Large intestine (tissue), 3 donors: ENCODE results near the gene ATG9B. TPM values are rescaled to one million over a fixed set of nuclear protein-coding genes. Genes with fewer than 3 reads are reported as not detected.
"Not testable (repeated sequence)": the region's sequence is repeated elsewhere in the genome, so short reads cannot be mapped to it uniquely, and the experiment has no call there.

Experiments
- DNase-seq, 2 donors: peaks; one replicate each; pipeline versions ENCODE4 v3.0.0 to v3.0.0-alpha.2; 2013
- H3K27ac ChIP-seq: one replicate; pipeline ENCODE4 v1.5.1; 2013; ENCODE audit warnings: low read length
- H3K27me3 ChIP-seq: 2 replicates; pipeline ENCODE4 v1.6.1; 2013; ENCODE audit warnings: low read length; ENCODE audit not compliant: control insufficient read depth, insufficient read depth
- H3K36me3 ChIP-seq: 2 replicates; pipeline ENCODE4 v1.6.1; 2013; ENCODE audit warnings: low read length; ENCODE audit not compliant: control insufficient read depth, insufficient read depth
- H3K4me1 ChIP-seq: one replicate; pipeline ENCODE4 v1.6.1; 2013; ENCODE audit warnings: low read length; ENCODE audit not compliant: control insufficient read depth, insufficient read depth
- H3K4me3 ChIP-seq: one replicate; pipeline ENCODE4 v1.5.1; 2013; ENCODE audit warnings: low read length
- H3K9me3 ChIP-seq: one replicate; pipeline ENCODE4 v1.6.1; 2013; ENCODE audit warnings: mild to moderate bottlenecking, low read depth, low read length, moderate library complexity; ENCODE audit not compliant: control insufficient read depth
- WGBS: methylation state at CpG from one replicate; pipeline ENCODE4 v1.1.5; 2013; ENCODE audit warnings: low lambda C conversion rate; ENCODE audit not compliant: insufficient coverage; 5-methylcytosine and 5-hydroxymethylcytosine counted together
- polyA plus RNA-seq: library from polyadenylated mRNA; unstranded; fragments of 120-200 nt; gene quantifications from one replicate; pipeline ENCODE4 v1.2.1, GENCODE V29; 2013

ATG9B gene
- polyA plus RNA-seq, 1 donor, result 1.8 TPM

DNA sequence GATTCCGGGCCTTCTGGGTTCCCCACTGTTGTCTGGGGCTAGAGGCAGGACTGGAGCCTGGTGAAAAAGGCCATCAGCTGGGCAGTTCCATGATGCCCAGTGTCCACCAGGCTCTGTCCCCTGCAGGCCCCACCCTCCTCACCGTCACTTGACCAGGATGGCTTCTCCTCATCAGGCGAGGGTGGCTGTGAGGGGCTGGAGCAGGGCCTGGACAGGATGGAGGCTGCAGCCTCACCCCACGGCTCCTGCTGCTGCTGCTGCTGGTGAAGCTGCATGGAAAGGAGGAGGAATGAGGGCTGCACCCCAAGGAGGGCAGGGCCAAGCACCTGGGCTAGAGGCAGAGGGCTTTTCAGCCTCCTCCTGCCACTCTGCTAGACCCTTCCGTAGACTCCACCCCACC lies 8.3 kb downstream of the ATG9B start:
- no CpG with 5 or more reads among the region's 5 CpGs for WGBS
- H3K27ac ChIP-seq, result no peak overlapping the region
- H3K4me1 ChIP-seq, result peaks cover 33% of the 10 kb centered on the region
- H3K36me3 ChIP-seq, result no peaks in the 10 kb centered on the region
- no peak overlapping the region for H3K4me3 ChIP-seq
- peaks cover 9% of the 10 kb centered on the region for H3K9me3 ChIP-seq
- peaks cover 41% of the 10 kb centered on the region for H3K27me3 ChIP-seq
- DNase-seq, result no peak

DNA sequence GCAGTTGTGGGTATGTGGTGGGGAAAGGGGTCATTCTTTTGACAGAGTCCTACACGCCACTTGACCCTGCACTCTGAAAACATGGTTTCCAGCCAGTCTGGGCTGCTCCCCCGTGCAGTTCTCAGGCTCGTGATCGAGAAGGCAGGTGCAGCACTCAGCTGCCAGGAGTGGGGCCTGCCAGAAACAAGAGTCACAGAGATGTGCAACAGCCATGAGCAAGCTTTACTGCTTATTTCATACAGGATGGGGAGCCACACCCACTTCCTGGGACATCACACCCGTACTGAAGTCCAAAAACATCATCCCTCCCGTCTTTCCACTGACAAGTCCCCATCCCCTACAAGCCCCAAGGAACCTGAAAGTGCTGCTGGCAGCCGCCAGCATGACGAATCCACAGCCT lies 9.3 kb downstream of the ATG9B start:
- Histone ChIP-seq H3K4me3 (no peak overlapping the region), H3K36me3 (no peaks in the 10 kb centered on the region), H3K9me3 (peaks cover 9% of the 10 kb centered on the region), H3K27ac (no peak overlapping the region), H3K27me3 (peaks cover 31% of the 10 kb centered on the region), H3K4me1 (peaks cover 44% of the 10 kb centered on the region)
- DNase-seq, result no peak
- no CpG with 5 or more reads among the region's 8 CpGs for WGBS

DNA sequence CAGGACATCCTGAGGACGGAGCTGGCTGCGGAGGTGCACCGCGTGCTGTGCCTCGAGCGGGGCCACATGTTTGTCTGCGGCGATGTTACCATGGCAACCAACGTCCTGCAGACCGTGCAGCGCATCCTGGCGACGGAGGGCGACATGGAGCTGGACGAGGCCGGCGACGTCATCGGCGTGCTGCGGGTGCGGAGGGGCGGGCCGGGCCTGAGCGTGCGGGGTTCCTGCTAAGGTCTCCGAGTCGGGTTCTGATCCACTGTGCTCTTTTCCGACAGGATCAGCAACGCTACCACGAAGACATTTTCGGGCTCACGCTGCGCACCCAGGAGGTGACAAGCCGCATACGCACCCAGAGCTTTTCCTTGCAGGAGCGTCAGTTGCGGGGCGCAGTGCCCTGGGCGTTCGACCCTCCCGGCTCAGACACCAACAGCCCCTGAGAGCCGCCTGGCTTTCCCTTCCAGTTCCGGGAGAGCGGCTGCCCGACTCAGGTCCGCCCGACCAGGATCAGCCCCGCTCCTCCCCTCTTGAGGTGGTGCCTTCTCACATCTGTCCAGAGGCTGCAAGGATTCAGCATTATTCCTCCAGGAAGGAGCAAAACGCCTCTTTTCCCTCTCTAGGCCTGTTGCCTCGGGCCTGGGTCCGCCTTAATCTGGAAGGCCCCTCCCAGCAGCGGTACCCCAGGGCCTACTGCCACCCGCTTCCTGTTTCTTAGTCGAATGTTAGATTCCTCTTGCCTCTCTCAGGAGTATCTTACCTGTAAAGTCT lies 10.4 kb downstream of the ATG9B start:
- Histone ChIP-seq H3K9me3 (peaks cover 6% of the 10 kb centered on the region), H3K27me3 (peaks cover 21% of the 10 kb centered on the region), H3K27ac (no peak overlapping the region), H3K36me3 (no peaks in the 10 kb centered on the region), H3K4me1 (peaks cover 50% of the 10 kb centered on the region), H3K4me3 (peak overlapping the region; percentile 41)
- WGBS, result no CpG with 5 or more reads among the region's 55 CpGs
- peak; percentile 84 to 87 for DNase-seq

DNA sequence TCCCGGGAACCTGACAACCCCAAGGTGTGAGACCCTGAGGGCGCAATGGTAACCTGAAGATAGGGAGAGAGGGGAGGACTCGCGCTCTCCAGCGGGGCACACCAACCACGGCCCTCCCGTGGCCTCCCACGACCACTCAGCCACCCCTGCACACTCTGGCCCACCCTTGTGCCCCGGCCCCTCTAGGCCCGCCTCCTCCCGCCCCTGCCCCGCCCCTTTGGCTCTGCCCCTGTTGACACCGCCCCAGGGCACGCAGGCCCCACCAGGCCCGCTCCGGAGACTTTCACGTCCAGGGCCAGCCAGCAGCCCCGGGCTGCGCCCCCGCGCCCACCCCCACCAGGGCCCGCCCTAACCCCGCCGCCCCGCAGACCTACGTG lies 10.9 kb downstream of the ATG9B start:
- Histone ChIP-seq H3K27ac (peak overlapping the region; percentile 70), H3K9me3 (peaks cover 7% of the 10 kb centered on the region), H3K4me1 (peaks cover 51% of the 10 kb centered on the region), H3K36me3 (no peaks in the 10 kb centered on the region), H3K27me3 (peaks cover 16% of the 10 kb centered on the region), H3K4me3 (peak overlapping the region; percentile 15)
- no CpG with 5 or more reads among the region's 26 CpGs for WGBS
- DNase-seq, result no peak

DNA sequence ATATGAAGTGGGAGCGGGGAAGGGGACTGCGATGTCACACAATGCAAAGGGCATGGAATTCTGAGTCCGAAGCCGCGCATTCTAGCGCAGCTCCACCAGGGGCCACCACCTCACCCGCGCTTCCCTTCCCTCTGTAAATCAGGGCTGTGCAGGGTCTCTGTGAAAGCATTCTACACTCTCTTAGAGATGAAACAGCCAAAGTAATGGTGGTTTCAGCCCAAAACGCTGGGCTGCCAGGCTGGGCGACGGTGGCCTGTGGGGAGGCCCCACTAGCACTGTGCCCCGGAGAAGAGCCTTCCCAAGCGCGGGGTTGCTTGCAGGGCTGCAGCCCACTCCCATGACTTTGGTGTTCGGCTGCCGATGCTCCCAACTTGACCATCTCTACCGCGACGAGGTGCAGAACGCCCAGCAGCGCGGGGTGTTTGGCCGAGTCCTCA lies 11.4 kb downstream of the ATG9B start:
- no peaks in the 10 kb centered on the region for H3K36me3 ChIP-seq
- peaks cover 12% of the 10 kb centered on the region for H3K27me3 ChIP-seq
- no CpG with 5 or more reads among the region's 23 CpGs for WGBS
- peaks cover 51% of the 10 kb centered on the region for H3K4me1 ChIP-seq
- peak; percentile 44 to 67 for DNase-seq
- peak overlapping the region; percentile 70 for H3K27ac ChIP-seq
- H3K9me3 ChIP-seq, result peaks cover 4% of the 10 kb centered on the region
- peak overlapping the region; percentile 15 for H3K4me3 ChIP-seq

DNA sequence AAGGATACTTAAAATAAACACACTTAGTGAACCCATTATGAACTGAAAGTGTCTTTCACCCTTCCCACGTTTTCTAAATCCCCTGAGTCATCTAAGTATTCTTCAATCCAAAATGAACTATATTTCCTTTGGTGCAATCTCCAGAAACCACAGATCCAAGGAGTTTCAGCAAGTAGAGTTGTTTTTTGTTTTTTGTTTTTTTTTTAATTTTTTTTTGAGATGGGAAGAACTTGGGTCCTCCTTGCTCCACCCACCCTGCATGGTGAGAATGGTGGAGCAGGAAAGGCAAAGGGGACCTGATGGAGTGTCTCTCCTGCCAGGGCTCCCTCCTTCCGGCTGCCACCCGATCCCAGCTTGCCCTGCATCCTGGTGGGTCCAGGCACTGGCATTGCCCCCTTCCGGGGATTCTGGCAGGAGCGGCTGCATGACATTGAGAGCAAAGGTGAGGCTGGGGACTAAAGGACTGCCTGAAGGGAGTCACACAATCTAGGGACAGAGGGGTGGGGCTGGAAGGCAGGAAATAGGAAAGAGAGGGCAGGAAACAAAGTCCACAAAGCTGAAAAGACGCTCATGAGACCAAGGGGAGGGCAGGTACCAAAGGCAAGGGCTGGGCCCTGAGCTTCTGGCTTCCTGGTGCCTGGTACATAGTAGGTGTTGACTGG lies 12.1 kb downstream of the ATG9B start:
- H3K9me3 ChIP-seq, result peaks cover 4% of the 10 kb centered on the region
- DNase-seq, result peak; percentile 90 to 96
- peaks cover 49% of the 10 kb centered on the region for H3K4me1 ChIP-seq
- H3K4me3 ChIP-seq, result no peak overlapping the region
- no peaks in the 10 kb centered on the region for H3K36me3 ChIP-seq
- H3K27ac ChIP-seq, result peak overlapping the region; percentile 70
- H3K27me3 ChIP-seq, result peaks cover 5% of the 10 kb centered on the region
- WGBS, result no CpG with 5 or more reads among the region's 6 CpGs

DNA sequence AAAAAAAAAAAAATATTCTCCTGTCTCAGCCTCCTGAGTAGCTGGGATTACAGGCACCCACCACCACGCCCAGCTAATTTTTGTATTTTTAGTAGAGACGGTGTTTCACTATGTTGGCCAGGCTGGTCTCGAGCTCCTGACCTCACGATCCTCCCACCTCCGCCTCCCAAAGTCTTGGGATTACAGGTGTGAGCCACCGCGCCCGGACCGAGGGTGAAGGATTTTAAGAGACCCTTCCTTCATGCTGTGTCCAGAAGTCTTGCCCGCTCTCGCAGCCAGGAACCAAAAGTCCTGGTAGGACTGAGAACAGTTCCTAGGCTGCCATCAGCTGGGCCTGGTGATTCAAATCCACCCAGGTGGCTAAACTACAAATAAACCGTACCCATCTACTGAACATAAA lies 12.7 kb downstream of the ATG9B start:
- H3K27me3 ChIP-seq, DNase-seq, H3K4me3 ChIP-seq, H3K36me3 ChIP-seq, H3K9me3 ChIP-seq: not testable (repeated sequence)
- Histone ChIP-seq H3K4me1 (peaks cover 49% of the 10 kb centered on the region), H3K27ac (peak overlapping the region; percentile 70)
- WGBS, result no CpG with 5 or more reads among the region's 12 CpGs

DNA sequence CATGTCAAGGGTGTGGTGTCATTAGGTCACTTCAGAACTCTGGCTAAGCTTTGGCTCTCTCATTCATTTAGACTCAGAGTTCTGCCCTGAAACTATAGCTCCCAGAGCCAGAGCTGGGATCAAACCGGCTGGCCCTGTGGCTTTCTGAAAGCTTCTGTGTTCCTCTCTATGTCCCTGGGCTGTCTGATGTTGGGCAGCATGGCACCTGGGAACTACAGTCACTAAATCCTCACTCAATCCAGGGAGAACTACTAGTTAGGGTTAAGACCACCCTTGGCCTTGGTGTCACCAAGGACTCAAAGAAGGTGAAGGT lies 13.2 kb downstream of the ATG9B start:
- H3K27me3 ChIP-seq, result no peaks in the 10 kb centered on the region
- H3K4me1 ChIP-seq, result peaks cover 49% of the 10 kb centered on the region
- DNase-seq, result no peak
- peak overlapping the region; percentile 28 for H3K4me3 ChIP-seq
- WGBS, result no CpG with 5 or more reads among the region's 1 CpG
- peak overlapping the region; percentile 43 for H3K27ac ChIP-seq
- no peaks in the 10 kb centered on the region for H3K36me3 ChIP-seq
- H3K9me3 ChIP-seq, result peaks cover 6% of the 10 kb centered on the region

DNA sequence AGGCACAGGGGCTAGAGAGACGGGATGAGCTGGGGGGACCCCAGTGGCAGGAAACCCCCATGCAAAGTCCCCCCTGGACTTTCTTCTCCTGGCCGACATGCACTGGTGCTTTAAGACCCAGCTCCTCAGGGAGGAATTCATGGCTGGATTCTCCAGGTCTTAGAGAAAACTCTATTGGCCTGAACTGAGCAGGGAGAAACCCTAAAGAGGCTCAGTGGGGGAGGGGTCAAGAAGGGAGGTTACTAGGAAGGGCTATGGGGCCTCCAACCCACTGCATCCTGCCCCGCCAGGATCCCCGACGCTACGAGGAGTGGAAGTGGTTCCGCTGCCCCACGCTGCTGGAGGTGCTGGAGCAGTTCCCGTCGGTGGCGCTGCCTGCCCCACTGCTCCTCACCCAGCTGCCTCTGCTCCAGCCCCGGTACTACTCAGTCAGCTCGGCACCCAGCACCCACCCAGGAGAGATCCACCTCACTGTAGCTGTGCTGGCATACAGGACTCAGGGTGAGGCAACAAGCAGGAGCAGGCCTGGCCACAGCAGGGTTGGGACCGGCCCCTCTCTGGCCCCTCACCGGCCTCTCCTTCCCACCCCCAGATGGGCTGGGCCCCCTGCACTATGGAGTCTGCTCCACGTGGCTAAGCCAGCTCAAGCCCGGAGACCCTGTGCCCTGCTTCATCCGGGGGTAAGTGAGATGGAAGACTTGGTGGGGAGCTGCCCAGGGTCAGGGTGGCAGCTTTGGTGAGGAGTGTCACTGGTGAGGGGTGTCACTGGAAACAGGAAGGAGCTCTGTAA lies 13.8 kb downstream of the ATG9B start:
- H3K27me3 ChIP-seq, result no peaks in the 10 kb centered on the region
- DNase-seq, result peak; percentile 57 to 79
- H3K4me1 ChIP-seq, result peaks cover 49% of the 10 kb centered on the region
- no peaks in the 10 kb centered on the region for H3K36me3 ChIP-seq
- WGBS, result no CpG with 5 or more reads among the region's 18 CpGs
- H3K27ac ChIP-seq, result peak overlapping the region; percentile 43
- peaks cover 6% of the 10 kb centered on the region for H3K9me3 ChIP-seq
- peak overlapping the region; percentile 28 for H3K4me3 ChIP-seq

DNA sequence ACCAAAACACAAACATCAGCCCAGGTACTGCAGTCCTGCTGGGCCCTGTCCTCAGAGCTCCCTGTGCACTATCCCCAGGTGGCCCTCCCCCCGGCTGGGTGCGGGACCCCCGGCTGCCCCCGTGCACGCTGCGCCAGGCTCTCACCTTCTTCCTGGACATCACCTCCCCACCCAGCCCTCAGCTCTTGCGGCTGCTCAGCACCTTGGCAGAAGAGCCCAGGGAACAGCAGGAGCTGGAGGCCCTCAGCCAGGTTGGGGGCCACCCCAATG lies 14.3 kb downstream of the ATG9B start:
- Histone ChIP-seq H3K4me1 (peaks cover 49% of the 10 kb centered on the region), H3K36me3 (no peaks in the 10 kb centered on the region), H3K9me3 (peaks cover 6% of the 10 kb centered on the region), H3K27me3 (no peaks in the 10 kb centered on the region), H3K27ac (peak overlapping the region; percentile 43), H3K4me3 (peak overlapping the region; percentile 28)
- peak in 1 of 2 donors; percentile 33 for DNase-seq
- no CpG with 5 or more reads among the region's 7 CpGs for WGBS
